GM19043 (cell line): ENCODE results near the gene MAT2A.
"Not testable (repeated sequence)": the region's sequence is repeated elsewhere in the genome, so short reads cannot be mapped to it uniquely, and the experiment has no call there.

Experiments
- ATAC-seq: cut with Tn5 transposase; IDR thresholded peaks from one replicate; pipeline ENCODE4 v1.9.1; 2021; ENCODE audit warnings: low read depth; ENCODE audit not compliant: unreplicated experiment

The MAT2A gene

GRCh38 chr2:85578243-85579180, 39.5 kb downstream of the MAT2A start:
- no peak for ATAC-seq

GRCh38 chr2:85579266-85579935, 40.4 kb downstream of the MAT2A start:
- no peak for ATAC-seq

GRCh38 chr2:85580206-85580605, 41.2 kb downstream of the MAT2A start:
- ATAC-seq: no peak

DNA sequence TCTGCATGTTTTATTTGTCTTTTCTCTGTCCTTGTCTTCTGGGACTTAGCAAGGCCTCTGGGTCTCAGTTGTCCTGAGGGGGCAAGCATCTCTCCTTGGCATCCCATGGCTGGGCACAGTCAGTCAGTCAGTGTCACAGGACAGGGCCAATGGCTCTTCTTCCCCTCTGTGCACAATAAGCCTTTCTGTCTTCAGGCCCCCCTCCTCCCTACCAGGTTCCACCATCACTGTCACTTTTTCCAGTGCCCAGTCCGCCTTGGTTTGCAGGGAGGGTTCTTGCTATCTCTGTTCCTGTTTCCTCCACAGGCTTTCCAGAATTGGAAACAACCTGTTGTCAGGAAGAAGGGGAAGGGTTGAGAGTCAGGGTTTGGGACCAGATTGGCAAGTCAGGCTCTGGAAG, 43.5 kb downstream of the MAT2A start:
- no peak for ATAC-seq

GRCh38 chr2:85583667-85584353, 44.8 kb downstream of the MAT2A start:
- ATAC-seq: no peak

DNA sequence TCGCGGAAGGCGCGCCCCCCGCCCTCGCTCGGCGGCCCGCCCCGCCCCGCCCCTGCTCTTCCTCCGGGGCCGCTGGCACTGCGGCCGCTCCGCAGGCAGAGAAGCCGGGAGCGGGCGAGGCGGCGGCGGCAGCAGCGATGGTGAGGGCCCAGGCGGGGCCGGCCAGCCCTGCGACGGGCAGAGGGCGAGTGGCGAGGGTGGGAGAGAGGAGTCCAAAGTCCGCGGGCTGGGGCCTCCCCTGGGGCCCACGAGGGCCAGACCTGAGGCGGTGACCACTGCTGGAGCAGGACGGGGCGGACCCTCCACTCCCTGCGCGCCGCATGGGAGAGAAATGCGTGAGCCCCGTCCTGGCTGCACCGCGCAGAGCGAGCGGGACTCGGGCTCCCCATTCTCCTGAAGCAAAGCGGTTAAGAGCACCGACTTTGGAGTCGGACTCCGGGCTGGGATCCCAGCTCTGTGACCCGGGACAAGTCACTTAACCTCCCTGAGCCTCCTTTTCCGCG, 45.4 kb downstream of the MAT2A start, which contains the start of gene VAMP5:
Gene VAMP5 (plus strand): TSS at position 78 of the 503 bp plus-strand sequence. CDS start 60 bp downstream, at position 138.
- peak; percentile 58 for ATAC-seq

- ATAC-seq: peak; percentile 40
Measured at GRCh38 chr2:85584857-85585780, 46.2 kb downstream of the MAT2A start.

DNA sequence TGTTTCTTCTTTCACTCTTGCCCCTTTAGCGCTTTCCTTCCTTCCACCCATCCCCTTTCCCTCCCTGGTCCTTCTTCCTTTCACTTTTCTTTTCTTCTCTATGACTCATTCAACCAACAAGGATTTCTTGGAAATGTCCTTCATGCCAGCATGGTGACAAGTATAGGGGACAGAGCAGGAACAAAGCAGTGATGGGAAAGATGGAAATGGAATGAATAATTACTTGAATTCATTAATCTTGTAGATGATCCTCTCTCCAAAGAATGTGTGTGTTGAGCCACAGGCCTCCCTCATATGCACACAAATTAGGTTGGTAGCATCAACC, 46.8 kb downstream of the MAT2A start:
- no peak for ATAC-seq

DNA sequence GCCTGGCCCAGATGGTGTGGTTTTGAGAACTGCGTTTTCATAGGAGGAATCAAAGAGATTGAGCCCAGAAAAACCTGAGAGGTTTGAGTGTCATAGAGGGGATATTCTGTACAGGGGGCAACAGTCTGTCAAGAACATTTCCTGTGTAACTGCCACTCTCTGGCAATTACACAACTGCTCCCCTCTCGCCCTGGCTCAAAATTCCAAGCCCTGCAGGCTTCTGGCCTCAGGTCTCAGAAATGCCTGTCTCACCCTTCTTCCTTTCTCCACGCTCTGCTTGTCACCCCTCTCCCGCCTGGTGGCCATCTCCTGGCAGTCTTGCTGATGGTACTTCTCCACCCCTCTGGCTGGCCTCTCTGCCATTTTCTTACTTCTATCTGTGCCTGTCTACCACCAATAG, 49.3 kb downstream of the MAT2A start:
- no peak for ATAC-seq

DNA sequence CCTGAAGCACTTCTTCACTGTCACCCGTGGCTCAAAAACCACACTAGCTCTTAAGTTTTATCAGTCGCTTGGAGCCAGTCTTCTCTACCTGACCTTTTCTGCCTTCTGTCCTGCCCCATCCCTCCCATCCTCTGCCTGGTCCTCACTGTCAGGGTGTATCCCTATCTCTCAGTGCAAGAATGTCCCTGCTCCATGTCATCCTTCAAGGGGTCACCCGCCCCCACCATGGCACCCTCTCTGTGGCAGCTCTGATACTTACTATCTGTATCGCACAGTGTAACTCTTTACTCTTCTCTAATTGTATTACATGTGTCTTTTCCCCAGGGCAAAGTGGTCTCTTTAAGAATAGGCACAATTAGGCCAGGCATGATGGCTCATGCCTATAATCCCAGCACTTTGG, 49.7 kb downstream of the MAT2A start:
- ATAC-seq: no peak

DNA sequence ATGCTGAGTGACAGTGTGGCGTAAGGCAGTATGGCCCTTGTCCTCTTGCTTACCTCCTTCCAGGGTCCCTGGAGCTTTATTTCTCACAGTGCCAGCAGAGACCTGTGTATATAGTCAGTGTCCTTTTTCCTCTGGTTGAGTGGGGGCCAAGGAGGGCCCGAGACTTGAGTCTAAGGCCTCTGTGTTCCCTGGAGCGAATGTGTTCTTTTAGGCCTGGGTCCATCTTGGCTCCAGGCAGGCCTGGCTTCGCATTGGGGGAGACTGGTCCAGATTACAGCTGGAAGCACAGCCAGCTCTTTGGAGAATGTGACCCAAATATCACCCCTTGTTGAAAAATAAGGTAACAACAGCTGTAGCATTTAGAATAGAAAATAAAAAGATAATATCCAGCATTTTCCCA, 50.2 kb downstream of the MAT2A start:
- no peak for ATAC-seq

DNA sequence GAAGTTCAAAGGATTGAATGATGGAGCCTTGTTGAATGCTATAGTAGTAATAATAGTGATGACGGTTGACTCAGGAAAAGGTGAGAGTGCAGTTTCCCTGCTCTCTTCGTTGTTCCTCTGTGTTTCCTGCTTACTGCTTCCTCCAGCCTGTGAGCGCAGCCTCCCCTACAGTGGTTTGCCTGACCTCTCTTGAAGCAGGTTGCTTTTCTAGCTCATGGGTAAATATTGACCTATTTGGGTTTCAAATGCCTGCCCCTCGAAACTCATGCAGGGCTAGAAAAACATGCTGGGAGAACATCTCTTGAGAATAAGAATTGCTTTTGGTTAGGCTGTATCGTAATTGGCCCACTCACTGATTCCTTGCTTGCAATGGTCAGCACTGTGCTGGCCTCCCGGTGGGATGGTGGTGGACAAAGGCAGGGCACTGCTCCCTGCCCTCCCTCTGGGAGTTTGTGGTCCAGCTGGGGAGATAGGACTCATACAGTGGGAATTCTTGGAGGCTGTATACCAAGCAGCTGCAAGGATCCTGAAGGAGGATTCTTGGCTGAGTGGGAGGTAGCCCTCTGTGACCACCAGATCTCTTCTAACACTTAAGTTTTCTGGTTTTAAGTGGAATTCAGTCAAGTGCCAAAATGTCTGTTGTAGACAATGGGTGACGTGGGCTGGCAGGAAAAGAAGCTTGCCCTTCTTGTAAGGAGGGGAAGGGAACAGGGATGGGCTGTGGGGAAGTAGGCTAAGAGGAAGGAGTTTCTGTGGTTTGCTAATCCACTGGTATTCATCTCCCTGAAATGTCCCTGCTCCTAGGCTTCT, 51.2 kb downstream of the MAT2A start:
- ATAC-seq: no peak

DNA sequence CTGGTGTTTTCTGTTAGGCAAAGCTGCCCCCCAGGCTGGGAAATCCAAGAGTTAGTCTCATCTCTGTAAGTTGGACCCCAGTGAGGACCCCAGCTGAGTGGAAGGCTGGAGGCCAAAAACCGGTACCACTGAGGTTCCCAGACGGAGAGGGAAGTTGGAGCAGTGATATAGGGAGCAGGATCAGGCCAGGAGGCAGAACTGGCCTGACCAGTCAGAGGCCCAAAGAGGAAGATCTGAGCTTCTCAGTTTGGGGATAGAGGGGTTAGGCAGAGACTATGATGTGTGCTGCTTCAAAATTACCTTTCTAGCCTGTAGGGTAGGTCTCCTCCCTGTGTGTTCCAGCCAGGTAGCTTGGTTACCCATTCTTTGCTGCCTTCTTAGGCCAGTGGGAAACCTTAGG, 52.0 kb downstream of the MAT2A start:
- no peak for ATAC-seq

DNA sequence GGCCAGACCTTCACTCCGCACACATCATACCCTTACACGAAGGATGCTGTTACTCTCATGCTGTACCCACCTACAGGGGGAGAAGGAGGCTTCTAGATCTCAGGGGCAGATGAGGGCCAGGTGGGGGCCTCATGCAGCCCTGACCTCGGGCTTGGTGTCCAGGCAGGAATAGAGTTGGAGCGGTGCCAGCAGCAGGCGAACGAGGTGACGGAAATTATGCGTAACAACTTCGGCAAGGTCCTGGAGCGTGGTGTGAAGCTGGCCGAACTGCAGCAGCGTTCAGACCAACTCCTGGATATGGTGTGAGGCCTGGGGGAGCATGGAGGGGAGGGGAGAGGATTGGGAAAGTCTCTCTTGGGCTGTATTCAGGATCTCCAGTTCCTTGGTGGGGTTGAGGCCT, 52.6 kb downstream of the MAT2A start:
- no peak for ATAC-seq

GRCh38 chr2:85592299-85592698, 53.3 kb downstream of the MAT2A start:
- ATAC-seq: not testable (repeated sequence)

DNA sequence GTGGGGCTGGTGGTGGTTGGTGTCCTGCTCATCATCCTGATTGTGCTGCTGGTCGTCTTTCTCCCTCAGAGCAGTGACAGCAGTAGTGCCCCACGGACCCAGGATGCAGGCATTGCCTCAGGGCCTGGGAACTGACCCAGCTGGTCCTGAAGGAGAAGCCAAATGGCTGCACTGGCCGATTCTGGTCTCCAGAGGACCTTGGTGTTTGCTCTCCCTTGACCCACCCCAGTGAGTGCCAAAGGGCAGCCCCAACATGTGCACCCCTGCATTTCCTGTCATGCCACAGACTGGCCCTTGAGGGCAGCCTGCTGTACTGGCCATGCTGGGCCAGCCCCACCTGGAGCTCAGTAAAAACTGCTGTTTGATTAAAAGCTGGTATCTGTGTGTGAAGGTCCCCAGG, 54.1 kb downstream of the MAT2A start:
- ATAC-seq: no peak
